H1 (cell line): ENCODE data around the gene MAPRE3. TPM values are rescaled to one million over a fixed set of nuclear protein-coding genes. Genes with fewer than 3 reads are reported as not detected.

Experiments
- CTCF ChIA-PET: fragments of 300-600 bp; sonication (Branson Sonifier 250); formaldehyde crosslinking; loops from one replicate; lab custom pipeline; 2021; ENCODE audit not compliant: partially characterized antibody; lab: Charles Lee
- POLR2A ChIA-PET: fragments of 300-600 bp; sonication (Branson Sonifier 250); formaldehyde crosslinking; loops from one replicate; lab custom pipeline; 2021; ENCODE audit warnings: inconsistent platforms; ENCODE audit not compliant: partially characterized antibody; lab: Charles Lee
- DNase-seq, 2 experiments: peaks; one replicate each; pipeline versions ENCODE4 v3.0.0 to v3.0.0-alpha.2; 2010 to 2022; ENCODE audit warnings: low spot score in 2 of 2, low read depth in 1 of 2, mixed read lengths in 1 of 2
- FAIRE-seq: peaks from 2 replicates; lab custom pipeline; 2011; peaks lifted over from hg19 to GRCh38; lab: Jason Lieb, UNC
- H2AFZ ChIP-seq: 2 replicates; pipeline ENCODE4 v1.8.1; 2012; ENCODE audit warnings: low read length, inconsistent platforms
- H2AK5ac ChIP-seq: 2 replicates; pipeline ENCODE4 v1.6.1; 2013; ENCODE audit warnings: low read depth, low read length
- H2BK120ac ChIP-seq: replicated peaks from 2 replicates; pipeline ENCODE3; 2013; ENCODE audit warnings: low read depth, low read length, inconsistent platforms
- H2BK12ac ChIP-seq: 2 replicates; pipeline ENCODE4 v1.6.1; 2013; ENCODE audit warnings: low read depth, low read length
- H2BK15ac ChIP-seq: 2 replicates; pipeline ENCODE4 v1.6.1; 2013; ENCODE audit warnings: low read length
- H2BK20ac ChIP-seq: 2 replicates; pipeline ENCODE4 v1.6.1; 2013; ENCODE audit warnings: low read length
- H2BK5ac ChIP-seq: 2 replicates; pipeline ENCODE4 v1.6.1; 2013; ENCODE audit warnings: low read depth, low read length
- H3K14ac ChIP-seq: 2 replicates; pipeline ENCODE4 v1.6.1; 2013; ENCODE audit warnings: inconsistent platforms; ENCODE audit not compliant: insufficient read length
- H3K18ac ChIP-seq: 2 replicates; pipeline ENCODE4 v1.6.1; 2013; ENCODE audit warnings: low read length; ENCODE audit errors: extremely low read depth
- H3K23ac ChIP-seq: 2 replicates; pipeline ENCODE4 v1.6.1; 2013; ENCODE audit warnings: inconsistent platforms; ENCODE audit not compliant: insufficient read length
- H3K23me2 ChIP-seq: 2 replicates; pipeline ENCODE4 v1.6.1; 2013; ENCODE audit warnings: low read depth, low read length
- H3K27ac ChIP-seq: 2 replicates; pipeline ENCODE4 v1.6.1; 2011; ENCODE audit warnings: low read depth, low read length, inconsistent platforms
- H3K27me3 ChIP-seq, 4 experiments: replicated peaks in 1 of 4; 1 replicate in 1 of 4; 2 replicates in 3 of 4; pipeline versions ENCODE4 v1.6.1 to v1.8.1; 2011 to 2013; ENCODE audit warnings: low read length in 3 of 4, mild to moderate bottlenecking in 3 of 4, inconsistent platforms in 2 of 4, mixed read lengths in 2 of 4, moderate library complexity in 1 of 4; ENCODE audit not compliant: control insufficient read depth in 3 of 4, insufficient read depth in 3 of 4; ENCODE audit errors: extremely low read depth in 1 of 4
- H3K36me3 ChIP-seq, 4 experiments: 2 replicates each; pipeline versions ENCODE4 v1.6.1 to v1.8.1; 2011 to 2013; ENCODE audit warnings: mild to moderate bottlenecking in 4 of 4, low read length in 3 of 4, moderate library complexity in 2 of 4, control low read depth in 1 of 4, inconsistent platforms in 1 of 4; ENCODE audit not compliant: insufficient read depth in 4 of 4, control insufficient read depth in 2 of 4
- H3K4ac ChIP-seq: replicated peaks from 2 replicates; pipeline ENCODE3; 2013; ENCODE audit warnings: low read length, low read depth, mixed read lengths, inconsistent platforms; ENCODE audit not compliant: insufficient read length
- H3K4me1 ChIP-seq, 4 experiments: replicated peaks in 1 of 4; 1 replicate in 1 of 4; 2 replicates in 3 of 4; pipeline versions ENCODE4 v1.6.1 to v1.8.1; 2011 to 2013; ENCODE audit warnings: low read length in 3 of 4, inconsistent platforms in 2 of 4, mixed read lengths in 1 of 4; ENCODE audit not compliant: insufficient read depth in 4 of 4, control insufficient read depth in 3 of 4
- H3K4me2 ChIP-seq, 2 experiments: 2 replicates each; pipeline versions ENCODE4 v1.6.1 to v1.8.1; 2011 to 2013; ENCODE audit warnings: low read depth in 2 of 2, low read length in 2 of 2, control low read depth in 1 of 2, inconsistent platforms in 1 of 2, mild to moderate bottlenecking in 1 of 2; ENCODE audit not compliant: insufficient read depth in 1 of 2
- H3K4me3 ChIP-seq, 4 experiments: fragments of 200-600, 300-600 bp in 1 of 4; sonication (generic), shearing (Covaris generic), sonication (Bioruptor Twin) in 1 of 4; 2 replicates each; pipeline versions ENCODE4 v1.5.1 to v1.8.1; 2011 to 2016; ENCODE audit warnings: low read length in 4 of 4, low read depth in 3 of 4, control low read depth in 2 of 4, inconsistent platforms in 2 of 4, mild to moderate bottlenecking in 2 of 4, mixed read lengths in 1 of 4, moderate library complexity in 1 of 4; ENCODE audit not compliant: insufficient read depth in 2 of 4; ENCODE audit errors: extremely low read depth in 1 of 4
- H3K56ac ChIP-seq: replicated peaks from 2 replicates; pipeline ENCODE3; 2013; ENCODE audit warnings: low read depth, mild to moderate bottlenecking, mixed read lengths, low read length, inconsistent platforms; ENCODE audit not compliant: insufficient read length
- H3K79me1 ChIP-seq: 2 replicates; pipeline ENCODE4 v1.6.1; 2013; ENCODE audit warnings: low read depth, low read length, control low read depth
- H3K79me2 ChIP-seq, 2 experiments: 2 replicates each; pipeline versions ENCODE4 v1.6.1 to v1.8.1; 2012 to 2013; ENCODE audit warnings: low read length in 2 of 2, mild to moderate bottlenecking in 2 of 2, inconsistent platforms in 1 of 2; ENCODE audit not compliant: insufficient read depth in 2 of 2, control insufficient read depth in 1 of 2
- H3K9ac ChIP-seq, 4 experiments: replicated peaks in 1 of 4; 1 replicate in 1 of 4; 2 replicates in 3 of 4; pipeline versions ENCODE4 v1.6.1 to v1.8.1; 2011 to 2013; ENCODE audit warnings: low read depth in 3 of 4, low read length in 3 of 4, control low read depth in 2 of 4, mild to moderate bottlenecking in 2 of 4, moderate library complexity in 2 of 4, inconsistent platforms in 1 of 4; ENCODE audit errors: extremely low read depth in 1 of 4
- H3K9me3 ChIP-seq, 2 experiments: 2 replicates each; pipeline versions ENCODE4 v1.6.1 to v1.8.1; 2012 to 2013; ENCODE audit warnings: mild to moderate bottlenecking in 2 of 2, moderate library complexity in 2 of 2, control low read depth in 1 of 2, inconsistent platforms in 1 of 2, low read depth in 1 of 2, low read length in 1 of 2, mixed read lengths in 1 of 2; ENCODE audit not compliant: insufficient read depth in 2 of 2
- H4K20me1 ChIP-seq, 2 experiments: replicated peaks in 1 of 2; 2 replicates each; pipeline versions ENCODE3 to v1.8.1; 2011 to 2013; ENCODE audit warnings: inconsistent platforms in 2 of 2, low read length in 2 of 2, mild to moderate bottlenecking in 1 of 2; ENCODE audit not compliant: insufficient read depth in 2 of 2, control insufficient read depth in 1 of 2
- H4K5ac ChIP-seq: 2 replicates; pipeline ENCODE4 v1.6.1; 2013; ENCODE audit warnings: low read length, low read depth, mixed read lengths, inconsistent platforms; ENCODE audit not compliant: insufficient read length
- H4K8ac ChIP-seq: 2 replicates; pipeline ENCODE4 v1.8.0; 2013; ENCODE audit warnings: mild to moderate bottlenecking, moderate library complexity, low read length, inconsistent platforms; ENCODE audit not compliant: insufficient read depth; ENCODE audit errors: extremely low read depth
- H4K91ac ChIP-seq: replicated peaks from 2 replicates; pipeline ENCODE3; 2013; ENCODE audit warnings: low read length, mixed read lengths, inconsistent platforms; ENCODE audit not compliant: insufficient read length
- GTF2F1 ChIP-seq: IDR thresholded peaks from 2 replicates; pipeline ENCODE4 v1.6.1; 2012; ENCODE audit warnings: low read depth, low read length, improper control_type of control experiment, borderline replicate concordance
- JUND ChIP-seq: IDR thresholded peaks from 2 replicates; pipeline ENCODE4 v1.6.1; 2011; ENCODE audit warnings: mild to moderate bottlenecking, improper control_type of control experiment, low read length
- WGBS, 2 experiments: shearing (Covaris generic) in 1 of 2; methylation state at CpG; one replicate each; pipeline versions ENCODE4 v1.1.6 to v1.1.7; 2013 to 2015; ENCODE audit warnings: low lambda C conversion rate in 2 of 2, mixed read lengths in 2 of 2, inconsistent platforms in 1 of 2, low coverage in 1 of 2, missing lambda C conversion rate in 1 of 2; ENCODE audit not compliant: insufficient replicate concordance in 2 of 2, insufficient coverage in 1 of 2, insufficient read length in 1 of 2; ENCODE audit errors: extremely low coverage in 1 of 2, missing lambda C conversion rate in 1 of 2; 5-methylcytosine and 5-hydroxymethylcytosine counted together
- polyA plus RNA-seq, 7 experiments: library from polyadenylated mRNA; depleted of rRNA in 3 of 7; stranded (reverse) in 5 of 7; unstranded in 2 of 7; fragments of >200 nt in 5 of 7; fragments of 200-250 nt in 2 of 7; gene quantifications; 1 replicate in 5 of 7; 2 replicates in 1 of 7; 4 replicates in 1 of 7; pipeline versions ENCODE4 v1.2.1 to v1.2.3, GENCODE V29; 2011 to 2013; ENCODE audit warnings: missing spikeins in 2 of 7, mixed read lengths in 2 of 7
- total RNA-seq: library from RNA; stranded (reverse); fragmentation: NEBNext Ultra II Directional; extraction: Animal tissue kit (Norgen Biotek cat#: 25700); gene quantifications from 2 replicates; pipeline ENCODE4 v1.2.1, GENCODE V29; 2021

The MAPRE3 gene
- total and polyA plus RNA-seq, 2 of the 8 experiments (the other 6 are each of a cell fraction or from before 2014, with no cell fraction given): 4.9 to 6.6 TPM

- H4K8ac ChIP-seq: no peak overlapping the region; the same call in 1 of the 2 replicates
- POLR2A ChIA-PET: interaction anchor here (1.0 to 1.8 kb wide), 5 partner anchors 13 to 58 kb away, joined by 3 to 5 read pairs (median 4); no protein-coding TSS in a partner anchor
- no peak overlapping the region for H4K5ac ChIP-seq
- no peak overlapping the region for H3K56ac ChIP-seq
- no peak overlapping the region for H2AFZ ChIP-seq
- no peaks in the 10 kb centered on the region for H3K9me3 ChIP-seq
- no peak overlapping the region for H2AK5ac ChIP-seq
- H2BK5ac ChIP-seq: no peak overlapping the region
- H2BK15ac ChIP-seq: no peak overlapping the region
- no peak overlapping the region for H4K91ac ChIP-seq
- no peaks in the 10 kb centered on the region for H3K27me3 ChIP-seq
- no peak overlapping the region for H2BK12ac ChIP-seq
- H3K79me2 ChIP-seq: no peaks in the 10 kb centered on the region
- no peaks in the 10 kb centered on the region for H3K23me2 ChIP-seq
- no peak overlapping the region for H3K4me2 ChIP-seq
- CTCF ChIA-PET: interaction anchor here (0.6 to 6.1 kb wide), 25 partner anchors 9 to 281 kb away, joined by 3 to 122 read pairs (median 8); partner anchors contain the start of genes AGBL5, DPYSL5 and MAPRE3
- peaks cover 0 to 4% (median under 1%) of the 10 kb centered on the region in 4 experiments; a peak in 1 of 7 replicates for H3K4me1 ChIP-seq
- peaks cover 0 to 11% of the 10 kb centered on the region in 2 experiments for H4K20me1 ChIP-seq
- H2BK120ac ChIP-seq: no peak overlapping the region
- no peak overlapping the region for H3K27ac ChIP-seq
- no peak overlapping the region for H3K9ac ChIP-seq
- TF ChIP-seq JUND (no peak), GTF2F1 (no peak)
- TF ChIP-seq, all 59 proteins: peak for 0
- Histone ChIP-seq H2BK20ac (no peak overlapping the region), H3K18ac (no peak overlapping the region), H3K23ac (no peak overlapping the region), H3K14ac (no peak overlapping the region), H3K79me1 (peaks cover 2% of the 10 kb centered on the region; the same call in 1 of the 2 replicates), H3K4me3 (no peak overlapping the region), H3K4ac (no peak overlapping the region), H3K36me3 (peaks cover 0 to 6% (median 3%) of the 10 kb centered on the region in 4 experiments; a peak in 3 of 8 replicates)
- no peak for FAIRE-seq
- DNase-seq: no peak
- WGBS, 2 experiments: 92% methylated on average over 24 of the region's 24 CpGs; no CpG with 5 or more reads in 1 of the 2 experiments
Observed at GRCh38 chr2:27025861-27026851, 55.7 kb downstream of the MAPRE3 start.
